Measurements from ENCODE around the gene EML1. TPM values are rescaled to one million over a fixed set of nuclear protein-coding genes. Genes with fewer than 3 reads are reported as not detected.

Gene EML1
- total and polyA plus RNA-seq, 2 experiments from 2014 or later: 22.9 to 31.9 TPM

GRCh38 chr14:99892406-99892805, 99.2 kb downstream of the EML1 start:
- Histone ChIP-seq H3K4me3 (no peak overlapping the region), H3K79me2 (no peaks in the 10 kb centered on the region), H3K9me2 (replicated peaks; ENCODE audit: insufficient read depth) (no peaks in the 10 kb centered on the region), H3K9me3 (ENCODE audit: low read depth) (no peaks in the 10 kb centered on the region), H3K27me3 (no peaks in the 10 kb centered on the region), H2AFZ (no peak overlapping the region), H4K20me1 (ENCODE audit: insufficient read depth, poor library complexity, severe bottlenecking) (no peaks in the 10 kb centered on the region), H3K4me2 (no peak overlapping the region), H3K27ac (no peak overlapping the region), H3K4me1 (ENCODE audit: insufficient read depth) (no peaks in the 10 kb centered on the region), H3K36me3 (replicated peaks; ENCODE audit: insufficient read depth, low read depth) (no peaks in the 10 kb centered on the region)
- no peak for TF ChIP-seq EZH2phosphoT487 (IDR thresholded peaks at IDR 0.05; ENCODE audit: low read depth, severe bottlenecking, unreplicated experiment)
- DNase-seq (ENCODE audit: low spot score): no peak
- WGBS (ENCODE audit: low lambda C conversion rate, missing lambda C conversion rate): 100% methylated on average over 2 of the region's 2 CpGs

- Histone ChIP-seq H3K4me2 (no peak overlapping the region), H4K20me1 (ENCODE audit: insufficient read depth, poor library complexity, severe bottlenecking) (no peaks in the 10 kb centered on the region), H3K4me1 (ENCODE audit: insufficient read depth) (no peaks in the 10 kb centered on the region), H3K27ac (no peak overlapping the region), H3K27me3 (no peaks in the 10 kb centered on the region), H3K36me3 (replicated peaks; ENCODE audit: insufficient read depth, low read depth) (no peaks in the 10 kb centered on the region), H3K4me3 (no peak overlapping the region), H2AFZ (no peak overlapping the region), H3K9me2 (replicated peaks; ENCODE audit: insufficient read depth) (no peaks in the 10 kb centered on the region), H3K79me2 (no peaks in the 10 kb centered on the region), H3K9me3 (ENCODE audit: low read depth) (no peaks in the 10 kb centered on the region)
- TF ChIP-seq EZH2phosphoT487 (IDR thresholded peaks at IDR 0.05; ENCODE audit: low read depth, severe bottlenecking, unreplicated experiment) (no peak), EZH2 (IDR thresholded peaks at IDR 0.05; ENCODE audit: borderline replicate concordance) (no peak)
- no peak for DNase-seq (ENCODE audit: low spot score)
- WGBS (ENCODE audit: low lambda C conversion rate, missing lambda C conversion rate): 45% methylated on average over 3 of the region's 3 CpGs
Observed at GRCh38 chr14:99896361-99896760, 103.1 kb downstream of the EML1 start.

- peak; percentile 39 for DNase-seq (ENCODE audit: low spot score)
- Histone ChIP-seq H3K27me3 (no peaks in the 10 kb centered on the region), H3K4me1 (ENCODE audit: insufficient read depth) (no peaks in the 10 kb centered on the region)
Observed at GRCh38 chr14:99899578-99900178, 106.5 kb downstream of the EML1 start.

GRCh38 chr14:99902925-99903324, 109.7 kb downstream of the EML1 start:
- Histone ChIP-seq H3K4me3 (no peak overlapping the region), H3K9me2 (replicated peaks; ENCODE audit: insufficient read depth) (no peaks in the 10 kb centered on the region), H4K20me1 (ENCODE audit: insufficient read depth, poor library complexity, severe bottlenecking) (no peaks in the 10 kb centered on the region), H3K36me3 (replicated peaks; ENCODE audit: insufficient read depth, low read depth) (no peaks in the 10 kb centered on the region), H3K27me3 (no peaks in the 10 kb centered on the region), H3K79me2 (no peaks in the 10 kb centered on the region), H3K9me3 (ENCODE audit: low read depth) (peaks cover 5% of the 10 kb centered on the region), H3K4me2 (no peak overlapping the region), H3K4me1 (ENCODE audit: insufficient read depth) (no peaks in the 10 kb centered on the region), H2AFZ (no peak overlapping the region), H3K27ac (no peak overlapping the region)
- DNase-seq (ENCODE audit: low spot score): no peak
- TF ChIP-seq EZH2 (IDR thresholded peaks at IDR 0.05; ENCODE audit: borderline replicate concordance) (no peak), CTCF (IDR thresholded peaks at IDR 0.05; ENCODE audit: poor library complexity) (no peak), EZH2phosphoT487 (IDR thresholded peaks at IDR 0.05; ENCODE audit: low read depth, severe bottlenecking, unreplicated experiment) (no peak)

More at GRCh38 chr14:99899578-99900178, 106.5 kb downstream of the EML1 start:
- no peak for TF ChIP-seq EZH2phosphoT487 (IDR thresholded peaks at IDR 0.05; ENCODE audit: low read depth, severe bottlenecking, unreplicated experiment)
- TF ChIP-seq EZH2 (IDR thresholded peaks at IDR 0.05; ENCODE audit: borderline replicate concordance): no peak
- TF ChIP-seq CTCF (IDR thresholded peaks at IDR 0.05; ENCODE audit: poor library complexity): peak; percentile 58
- Histone ChIP-seq H3K9me2 (replicated peaks; ENCODE audit: insufficient read depth) (no peaks in the 10 kb centered on the region), H3K4me2 (no peak overlapping the region), H3K27ac (no peak overlapping the region), H3K9me3 (ENCODE audit: low read depth) (peaks cover 5% of the 10 kb centered on the region), H3K79me2 (no peaks in the 10 kb centered on the region), H3K4me3 (no peak overlapping the region), H2AFZ (no peak overlapping the region), H4K20me1 (ENCODE audit: insufficient read depth, poor library complexity, severe bottlenecking) (no peaks in the 10 kb centered on the region), H3K36me3 (replicated peaks; ENCODE audit: insufficient read depth, low read depth) (no peaks in the 10 kb centered on the region)
- WGBS (ENCODE audit: low lambda C conversion rate, missing lambda C conversion rate): 84% methylated on average over 7 of the region's 7 CpGs

Measured in hepatocyte (in vitro differentiated cells).